Esophagus squamous epithelium (tissue), 5 donors: ENCODE results near the gene ARHGAP8. TPM values are rescaled to one million over a fixed set of nuclear protein-coding genes. Genes with fewer than 3 reads are reported as not detected.

Experiments
- DNase-seq: peaks from one replicate; lab custom pipeline; 2025; lab: John Stamatoyannopoulos, UW
- H3K27ac ChIP-seq, 4 donors: fragments of 200-600 bp; sonication (generic); one replicate each; pipeline ENCODE4 v1.5.1; 2016 to 2019; ENCODE audit warnings: mild to moderate bottlenecking in 1 of 4
- H3K27me3 ChIP-seq, 4 donors: fragments of 200-600 bp; sonication (generic); 1 replicate in 3 of 4; 2 replicates in 1 of 4; pipeline versions ENCODE4 v1.5.1 to v1.6.0; 2017 to 2021; ENCODE audit warnings: antibody characterized with exemption in 1 of 4
- H3K36me3 ChIP-seq, 3 donors: fragments of 200-600 bp; sonication (generic); one replicate each; pipeline ENCODE4 v1.5.1; 2016 to 2019
- H3K4me1 ChIP-seq, 3 donors: fragments of 200-600 bp; sonication (generic); one replicate each; pipeline ENCODE4 v1.5.1; 2017 to 2019
- H3K4me3 ChIP-seq, 4 donors: fragments of 200-600 bp; sonication (generic); 1 replicate in 3 of 4; 2 replicates in 1 of 4; pipeline ENCODE4 v1.5.1; 2016 to 2019; ENCODE audit warnings: mild to moderate bottlenecking in 2 of 4, moderate library complexity in 1 of 4
- H3K9me3 ChIP-seq, 3 donors: fragments of 200-600 bp; sonication (generic); one replicate each; pipeline ENCODE4 v1.5.1; 2016 to 2019
- POLR2A ChIP-seq, 4 donors: fragments of 450-650 bp; IDR thresholded peaks; one replicate each; pipeline ENCODE4 v1.6.1; 2017; ENCODE audit warnings: antibody characterized with exemption in 4 of 4, mild to moderate bottlenecking in 4 of 4, moderate library complexity in 3 of 4
- WGBS, 2 donors: methylation state at CpG; one replicate each; pipeline ENCODE4 v1.1.5; 2018; 5-methylcytosine and 5-hydroxymethylcytosine counted together
- intact Hi-C: fragments of 100-400 bp; cut with DNase I; formaldehyde crosslinking; loops from one replicate; pipeline ENCODE4 v1.15.0; 2022
- total RNA-seq, 4 donors: library from RNA; depleted of rRNA; stranded (reverse); fragments of >200 nt; gene quantifications; one replicate each; pipeline ENCODE4 v1.1.0, GENCODE V29; 2016
- TF ChIP-seq, protein P1 (sequence below), 6 experiments: fragments of 450-650 bp in 4 of 6; fragments of 200-600 bp in 2 of 6; sonication (generic) in 2 of 6; IDR thresholded peaks; one replicate each; pipeline ENCODE4 v1.5.1; 2016 to 2019; ENCODE audit warnings: antibody characterized with exemption in 6 of 6, mild to moderate bottlenecking in 4 of 6, moderate library complexity in 4 of 6
- donor health status: DM: yes; HTN: yes; CAD: no.

ARHGAP8 gene
- total RNA-seq, 4 donors from 2014 or later, result 3.6 to 15.0 (median 11.5) TPM

DNA sequence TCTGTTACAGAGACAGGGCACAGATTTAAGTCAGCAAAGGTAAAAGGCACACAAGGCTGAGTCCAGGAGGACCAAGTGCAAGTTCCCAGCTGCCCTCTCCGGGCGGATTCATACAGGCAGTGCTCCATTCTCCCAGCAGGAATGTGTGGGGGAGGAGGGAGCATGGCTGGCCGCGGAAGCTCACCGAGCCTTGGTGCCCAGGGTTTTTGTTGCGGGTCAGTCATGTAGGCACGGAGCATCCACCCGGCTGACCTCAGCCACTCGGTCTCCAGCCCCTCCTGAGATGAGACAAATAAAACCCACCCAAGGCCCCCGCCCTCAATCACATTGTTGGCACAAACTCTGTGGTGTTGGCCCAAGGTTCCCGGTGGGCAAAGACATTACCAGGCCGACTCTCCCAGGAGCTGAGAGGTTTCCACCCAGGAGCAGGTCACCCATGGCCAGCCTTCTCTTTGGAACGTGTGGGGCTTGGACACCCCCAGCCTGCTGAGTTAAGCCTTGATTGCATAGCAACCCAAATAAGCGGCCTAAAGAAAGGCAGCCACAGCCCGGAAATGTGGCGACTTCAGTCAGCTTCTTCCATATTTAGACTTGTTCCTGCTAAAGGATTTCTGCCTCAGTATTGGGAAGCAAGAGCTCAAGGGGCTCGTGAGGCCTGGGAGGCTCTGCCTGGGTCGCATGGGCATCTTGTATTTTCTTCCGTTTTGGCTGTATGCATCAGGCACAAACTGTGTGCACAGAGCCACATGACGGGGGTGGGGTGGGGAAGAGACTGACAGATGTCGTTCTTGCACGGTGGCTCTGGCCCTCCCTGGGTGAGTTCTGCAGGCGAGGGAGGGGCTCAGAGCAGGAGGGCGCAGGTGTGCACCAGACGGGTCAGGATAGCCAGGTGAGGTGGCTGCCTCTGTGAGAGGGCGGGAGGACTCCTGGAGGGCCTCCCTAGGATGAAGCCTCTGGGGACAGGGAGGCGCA, 63.0 kb downstream of the ARHGAP8 start:
- TF ChIP-seq POLR2A (IDR thresholded peaks at IDR 0.05), result no peak
- TF ChIP-seq, protein P1, sequence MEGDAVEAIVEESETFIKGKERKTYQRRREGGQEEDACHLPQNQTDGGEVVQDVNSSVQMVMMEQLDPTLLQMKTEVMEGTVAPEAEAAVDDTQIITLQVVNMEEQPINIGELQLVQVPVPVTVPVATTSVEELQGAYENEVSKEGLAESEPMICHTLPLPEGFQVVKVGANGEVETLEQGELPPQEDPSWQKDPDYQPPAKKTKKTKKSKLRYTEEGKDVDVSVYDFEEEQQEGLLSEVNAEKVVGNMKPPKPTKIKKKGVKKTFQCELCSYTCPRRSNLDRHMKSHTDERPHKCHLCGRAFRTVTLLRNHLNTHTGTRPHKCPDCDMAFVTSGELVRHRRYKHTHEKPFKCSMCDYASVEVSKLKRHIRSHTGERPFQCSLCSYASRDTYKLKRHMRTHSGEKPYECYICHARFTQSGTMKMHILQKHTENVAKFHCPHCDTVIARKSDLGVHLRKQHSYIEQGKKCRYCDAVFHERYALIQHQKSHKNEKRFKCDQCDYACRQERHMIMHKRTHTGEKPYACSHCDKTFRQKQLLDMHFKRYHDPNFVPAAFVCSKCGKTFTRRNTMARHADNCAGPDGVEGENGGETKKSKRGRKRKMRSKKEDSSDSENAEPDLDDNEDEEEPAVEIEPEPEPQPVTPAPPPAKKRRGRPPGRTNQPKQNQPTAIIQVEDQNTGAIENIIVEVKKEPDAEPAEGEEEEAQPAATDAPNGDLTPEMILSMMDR (IDR thresholded peaks at IDR 0.05), result no peak
- no peak overlapping the region for H3K27ac ChIP-seq
- no peak overlapping the region for H3K4me3 ChIP-seq
- peaks cover 0 to 7% (median 0%) of the 10 kb centered on the region in 4 donors for H3K27me3 ChIP-seq
- WGBS, 2 donors, result 69 to 93% methylated on average over 10 to 15 of the region's 27 CpGs
- H3K9me3 ChIP-seq, result no peaks in the 10 kb centered on the region
- DNase-seq, result no peak
- intact Hi-C loops, result loop anchor here (10.0 kb wide), 1 partner anchor 159 kb away; no protein-coding TSS in a partner anchor
- H3K4me1 ChIP-seq, result no peaks in the 10 kb centered on the region
- no peaks in the 10 kb centered on the region for H3K36me3 ChIP-seq

DNA sequence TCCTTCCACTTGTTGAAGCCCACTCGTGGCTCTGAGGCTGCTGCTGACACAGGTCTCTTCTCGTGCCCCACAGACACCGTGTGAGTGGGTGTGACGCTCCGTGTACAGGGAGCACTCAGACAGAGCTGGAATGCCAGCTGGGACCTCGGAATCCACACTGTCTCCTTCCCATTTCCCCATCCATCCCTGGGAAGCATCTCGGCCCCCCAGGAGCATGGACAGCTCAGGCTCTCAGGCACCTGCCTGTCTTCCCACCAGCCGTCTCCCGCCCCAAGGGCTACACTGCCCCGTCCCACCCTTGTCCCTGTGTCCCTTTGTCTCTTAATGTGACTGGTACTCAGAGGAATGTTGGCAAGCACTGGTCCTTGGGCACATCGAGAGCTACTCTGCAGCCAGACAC, 63.8 kb downstream of the ARHGAP8 start:
- WGBS, 2 donors, result 50 to 69% methylated on average over 2 to 6 of the region's 11 CpGs
- H3K9me3 ChIP-seq, result no peaks in the 10 kb centered on the region
- intact Hi-C loops, result loop anchor here (10.0 kb wide), 1 partner anchor 159 kb away; no protein-coding TSS in a partner anchor
- peaks cover 0 to 12% (median 0%) of the 10 kb centered on the region in 4 donors for H3K27me3 ChIP-seq
- no peak overlapping the region for H3K27ac ChIP-seq
- no peaks in the 10 kb centered on the region for H3K36me3 ChIP-seq
- H3K4me1 ChIP-seq, result peaks cover 0 to 3% (median 0%) of the 10 kb centered on the region in 3 donors
- DNase-seq, result no peak
- TF ChIP-seq POLR2A (IDR thresholded peaks at IDR 0.05), result no peak
- TF ChIP-seq, protein P1 (IDR thresholded peaks at IDR 0.05), result no peak
- H3K4me3 ChIP-seq, result no peak overlapping the region

DNA sequence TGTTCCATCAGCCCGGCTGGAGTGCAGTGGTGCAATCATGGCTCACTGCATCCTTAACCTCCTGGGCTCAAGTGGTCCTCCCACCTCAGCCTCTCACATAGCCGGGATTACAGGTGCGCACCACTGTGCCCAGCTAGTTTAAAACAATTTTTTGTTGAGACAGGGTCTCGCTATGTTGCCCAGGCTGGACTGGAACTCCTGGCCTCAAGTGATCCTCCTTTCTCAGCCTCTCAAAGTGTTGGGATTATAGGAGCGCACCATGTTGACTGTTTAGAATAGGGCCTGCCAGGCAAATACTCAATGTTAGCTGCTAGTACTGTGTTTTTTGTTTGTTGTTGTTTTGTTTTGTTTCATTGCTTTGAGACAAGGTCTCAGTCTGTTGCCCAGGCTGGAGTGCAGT, 66.4 kb downstream of the ARHGAP8 start:
- no peaks in the 10 kb centered on the region for H3K36me3 ChIP-seq
- H3K4me3 ChIP-seq, result no peak overlapping the region
- intact Hi-C loops, result loop anchor here (10.0 kb wide), 1 partner anchor 156 kb away; no protein-coding TSS in a partner anchor
- H3K27ac ChIP-seq, result no peak overlapping the region
- no peaks in the 10 kb centered on the region for H3K9me3 ChIP-seq
- peaks cover 0 to 19% (median 0%) of the 10 kb centered on the region in 4 donors for H3K27me3 ChIP-seq
- no peak for DNase-seq
- peaks cover 0 to 3% (median 0%) of the 10 kb centered on the region in 3 donors for H3K4me1 ChIP-seq
- TF ChIP-seq, protein P1 (IDR thresholded peaks at IDR 0.05), result no peak
- no peak for TF ChIP-seq POLR2A (IDR thresholded peaks at IDR 0.05)
- WGBS, 2 donors, result 92 to 98% methylated on average over 5 of the region's 5 CpGs

DNA sequence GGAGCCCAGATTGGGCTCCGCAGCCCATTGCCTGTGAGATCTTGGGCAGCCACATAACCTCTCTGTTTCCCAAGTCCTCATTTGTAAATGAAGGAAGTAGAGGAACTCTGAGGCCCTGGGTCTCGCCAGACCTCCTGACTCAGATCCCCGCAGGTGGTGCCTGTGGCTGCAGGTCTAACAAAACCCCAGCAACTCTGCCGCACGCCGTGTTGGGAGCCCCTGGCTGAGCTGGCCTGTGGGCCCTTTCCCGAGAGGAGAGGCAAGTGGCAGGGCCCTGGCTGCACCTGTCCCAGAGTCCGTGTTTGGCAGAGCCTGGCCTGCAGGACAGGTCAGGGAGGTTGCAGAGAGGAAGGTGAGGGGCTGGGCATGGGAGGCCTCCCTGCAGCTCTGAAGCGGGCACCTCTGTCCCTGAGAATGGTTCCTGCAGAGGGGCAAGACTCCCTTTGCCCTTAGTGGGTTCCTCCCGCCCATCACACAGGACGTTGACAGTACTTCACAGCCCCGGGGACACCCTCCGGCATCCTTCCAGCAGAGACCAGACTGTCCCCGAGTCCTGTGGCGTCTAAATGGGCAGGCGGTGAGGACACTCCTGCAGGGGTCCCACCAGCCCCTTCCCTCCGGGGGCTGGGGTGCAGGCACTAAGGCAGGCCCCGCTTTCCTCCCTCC, 67.7 kb downstream of the ARHGAP8 start:
- H3K4me3 ChIP-seq, result no peak overlapping the region
- no peak for DNase-seq
- peaks cover 0 to 19% (median 0%) of the 10 kb centered on the region in 4 donors for H3K27me3 ChIP-seq
- WGBS, 2 donors, result 69 to 80% methylated on average over 1 to 8 of the region's 18 CpGs
- H3K4me1 ChIP-seq, result peaks cover 0 to 3% (median 0%) of the 10 kb centered on the region in 3 donors
- intact Hi-C loops, result loop anchor here (10.0 kb wide), 1 partner anchor 155 kb away; no protein-coding TSS in a partner anchor
- H3K9me3 ChIP-seq, result no peaks in the 10 kb centered on the region
- H3K36me3 ChIP-seq, result no peaks in the 10 kb centered on the region
- H3K27ac ChIP-seq, result no peak overlapping the region
- TF ChIP-seq, protein P1 (IDR thresholded peaks at IDR 0.05), result no peak
- no peak for TF ChIP-seq POLR2A (IDR thresholded peaks at IDR 0.05)
